ENCODE measurements around the gene MMP2. TPM values are rescaled to one million over a fixed set of nuclear protein-coding genes. Genes with fewer than 3 reads are reported as not detected.

The MMP2 gene
- total and polyA plus RNA-seq, 4 donors, result 110 to 139 (median 125) TPM

GRCh38 chr16:55498101-55498500 is 19.1 kb downstream of the MMP2 start:
- no peak for DNase-seq (ENCODE audit: low read depth in 4 of 6, low spot score in 6 of 6)
- Histone ChIP-seq H3K36me3 (ENCODE audit: control insufficient read depth, insufficient read depth, low read length) (peaks cover 14% of the 10 kb centered on the region), H3K9me3 (ENCODE audit: control insufficient read depth, insufficient read depth, low read length) (no peaks in the 10 kb centered on the region), H3K4me3 (ENCODE audit: low read depth, low read length) (no peak overlapping the region), H3K4me1 (ENCODE audit: control insufficient read depth, insufficient read depth, low read length) (peaks cover 51% of the 10 kb centered on the region), H3K27me3 (ENCODE audit: control insufficient read depth, insufficient read depth, low read length) (no peaks in the 10 kb centered on the region), H3K27ac (ENCODE audit: low read depth, low read length) (no peak overlapping the region)
- WGBS (ENCODE audit: insufficient coverage), result 87% methylated on average over 6 of the region's 6 CpGs

- H3K9me3 ChIP-seq (ENCODE audit: control insufficient read depth, insufficient read depth, low read length), result no peaks in the 10 kb centered on the region
- WGBS (ENCODE audit: insufficient coverage), result 64% methylated on average over 1 of the region's 3 CpGs
- H3K4me3 ChIP-seq (ENCODE audit: low read depth, low read length), result no peak overlapping the region
- no peak for DNase-seq (ENCODE audit: low read depth in 4 of 6, low spot score in 6 of 6)
- no peaks in the 10 kb centered on the region for H3K27me3 ChIP-seq (ENCODE audit: control insufficient read depth, insufficient read depth, low read length)
- peaks cover 59% of the 10 kb centered on the region for H3K4me1 ChIP-seq (ENCODE audit: control insufficient read depth, insufficient read depth, low read length)
- peaks cover 14% of the 10 kb centered on the region for H3K36me3 ChIP-seq (ENCODE audit: control insufficient read depth, insufficient read depth, low read length)
- H3K27ac ChIP-seq (ENCODE audit: low read depth, low read length), result peak overlapping the region; percentile 80
Measured at GRCh38 chr16:55499281-55499680, 20.3 kb downstream of the MMP2 start.

- 46% methylated on average over 7 of the region's 10 CpGs for WGBS (ENCODE audit: insufficient coverage)
- H3K4me3 ChIP-seq (ENCODE audit: low read depth, low read length), result no peak overlapping the region
- peak in 3 of 6 donors; percentile 26 to 69 (median 68) for DNase-seq (ENCODE audit: low read depth in 4 of 6, low spot score in 6 of 6)
- peaks cover 55% of the 10 kb centered on the region for H3K4me1 ChIP-seq (ENCODE audit: control insufficient read depth, insufficient read depth, low read length)
- H3K9me3 ChIP-seq (ENCODE audit: control insufficient read depth, insufficient read depth, low read length), result no peaks in the 10 kb centered on the region
- peaks cover 14% of the 10 kb centered on the region for H3K36me3 ChIP-seq (ENCODE audit: control insufficient read depth, insufficient read depth, low read length)
- H3K27ac ChIP-seq (ENCODE audit: low read depth, low read length), result peak overlapping the region; percentile 80
- H3K27me3 ChIP-seq (ENCODE audit: control insufficient read depth, insufficient read depth, low read length), result no peaks in the 10 kb centered on the region
Measured at GRCh38 chr16:55499951-55500529, 21.0 kb downstream of the MMP2 start.

GRCh38 chr16:55500530-55501011 is 21.6 kb downstream of the MMP2 start:
- Histone ChIP-seq H3K9me3 (ENCODE audit: control insufficient read depth, insufficient read depth, low read length) (no peaks in the 10 kb centered on the region), H3K4me3 (ENCODE audit: low read depth, low read length) (no peak overlapping the region), H3K27me3 (ENCODE audit: control insufficient read depth, insufficient read depth, low read length) (no peaks in the 10 kb centered on the region), H3K4me1 (ENCODE audit: control insufficient read depth, insufficient read depth, low read length) (peaks cover 59% of the 10 kb centered on the region), H3K27ac (ENCODE audit: low read depth, low read length) (peak overlapping the region; percentile 80), H3K36me3 (ENCODE audit: control insufficient read depth, insufficient read depth, low read length) (peaks cover 18% of the 10 kb centered on the region)
- 6% methylated on average over 2 of the region's 3 CpGs for WGBS (ENCODE audit: insufficient coverage)
- DNase-seq (ENCODE audit: low read depth in 4 of 6, low spot score in 6 of 6), result peak in 3 of 6 donors; percentile 62 to 88 (median 82)

GRCh38 chr16:55501549-55502322 is 22.7 kb downstream of the MMP2 start:
- Histone ChIP-seq H3K4me1 (ENCODE audit: control insufficient read depth, insufficient read depth, low read length) (peaks cover 63% of the 10 kb centered on the region), H3K27ac (ENCODE audit: low read depth, low read length) (peak overlapping the region; percentile 57), H3K36me3 (ENCODE audit: control insufficient read depth, insufficient read depth, low read length) (peaks cover 21% of the 10 kb centered on the region), H3K4me3 (ENCODE audit: low read depth, low read length) (no peak overlapping the region), H3K9me3 (ENCODE audit: control insufficient read depth, insufficient read depth, low read length) (no peaks in the 10 kb centered on the region), H3K27me3 (ENCODE audit: control insufficient read depth, insufficient read depth, low read length) (no peaks in the 10 kb centered on the region)
- 87% methylated on average over 7 of the region's 9 CpGs for WGBS (ENCODE audit: insufficient coverage)
- no peak for DNase-seq (ENCODE audit: low read depth in 4 of 6, low spot score in 6 of 6)

- DNase-seq (ENCODE audit: low read depth in 4 of 6, low spot score in 6 of 6), result peak; percentile 88 to 97 (median 92)
- peak overlapping the region; percentile 75 for H3K27ac ChIP-seq (ENCODE audit: low read depth, low read length)
- H3K9me3 ChIP-seq (ENCODE audit: control insufficient read depth, insufficient read depth, low read length), result no peaks in the 10 kb centered on the region
- no peaks in the 10 kb centered on the region for H3K27me3 ChIP-seq (ENCODE audit: control insufficient read depth, insufficient read depth, low read length)
- no peak overlapping the region for H3K4me3 ChIP-seq (ENCODE audit: low read depth, low read length)
- 20% methylated on average over 13 of the region's 13 CpGs for WGBS (ENCODE audit: insufficient coverage)
- peaks cover 63% of the 10 kb centered on the region for H3K4me1 ChIP-seq (ENCODE audit: control insufficient read depth, insufficient read depth, low read length)
- peaks cover 19% of the 10 kb centered on the region for H3K36me3 ChIP-seq (ENCODE audit: control insufficient read depth, insufficient read depth, low read length)
Measured at GRCh38 chr16:55502801-55503366, 23.9 kb downstream of the MMP2 start.

- no peak overlapping the region for H3K4me3 ChIP-seq (ENCODE audit: low read depth, low read length)
- 93% methylated on average over 5 of the region's 8 CpGs for WGBS (ENCODE audit: insufficient coverage)
- peaks cover 3% of the 10 kb centered on the region for H3K27me3 ChIP-seq (ENCODE audit: control insufficient read depth, insufficient read depth, low read length)
- H3K4me1 ChIP-seq (ENCODE audit: control insufficient read depth, insufficient read depth, low read length), result peaks cover 59% of the 10 kb centered on the region
- H3K27ac ChIP-seq (ENCODE audit: low read depth, low read length), result peak overlapping the region; percentile 75
- no peak for DNase-seq (ENCODE audit: low read depth in 4 of 6, low spot score in 6 of 6)
- H3K36me3 ChIP-seq (ENCODE audit: control insufficient read depth, insufficient read depth, low read length), result peaks cover 14% of the 10 kb centered on the region
- no peaks in the 10 kb centered on the region for H3K9me3 ChIP-seq (ENCODE audit: control insufficient read depth, insufficient read depth, low read length)
Measured at GRCh38 chr16:55503726-55504550, 24.9 kb downstream of the MMP2 start.

GRCh38 chr16:55505333-55506015 is 26.5 kb downstream of the MMP2 start:
- 91% methylated on average over 10 of the region's 10 CpGs for WGBS (ENCODE audit: insufficient coverage)
- peaks cover 52% of the 10 kb centered on the region for H3K4me1 ChIP-seq (ENCODE audit: control insufficient read depth, insufficient read depth, low read length)

GRCh38 chr16:55506083-55506482 is 27.1 kb downstream of the MMP2 start:
- Histone ChIP-seq H3K4me1 (ENCODE audit: control insufficient read depth, insufficient read depth, low read length) (peaks cover 46% of the 10 kb centered on the region), H3K36me3 (ENCODE audit: control insufficient read depth, insufficient read depth, low read length) (peaks cover 9% of the 10 kb centered on the region), H3K27me3 (ENCODE audit: control insufficient read depth, insufficient read depth, low read length) (peaks cover 7% of the 10 kb centered on the region), H3K9me3 (ENCODE audit: control insufficient read depth, insufficient read depth, low read length) (no peaks in the 10 kb centered on the region), H3K4me3 (ENCODE audit: low read depth, low read length) (no peak overlapping the region), H3K27ac (ENCODE audit: low read depth, low read length) (no peak overlapping the region)
- WGBS (ENCODE audit: insufficient coverage), result 74% methylated on average over 7 of the region's 7 CpGs
- DNase-seq (ENCODE audit: low read depth in 4 of 6, low spot score in 6 of 6), result no peak

More at GRCh38 chr16:55505333-55506015, 26.5 kb downstream of the MMP2 start:
- Histone ChIP-seq H3K36me3 (ENCODE audit: control insufficient read depth, insufficient read depth, low read length) (peaks cover 9% of the 10 kb centered on the region), H3K27ac (ENCODE audit: low read depth, low read length) (no peak overlapping the region), H3K4me3 (ENCODE audit: low read depth, low read length) (no peak overlapping the region), H3K9me3 (ENCODE audit: control insufficient read depth, insufficient read depth, low read length) (no peaks in the 10 kb centered on the region), H3K27me3 (ENCODE audit: control insufficient read depth, insufficient read depth, low read length) (peaks cover 7% of the 10 kb centered on the region)
- no peak for DNase-seq (ENCODE audit: low read depth in 4 of 6, low spot score in 6 of 6)
